ENCODE data around the gene SLC4A1.

SLC4A1 gene

DNA sequence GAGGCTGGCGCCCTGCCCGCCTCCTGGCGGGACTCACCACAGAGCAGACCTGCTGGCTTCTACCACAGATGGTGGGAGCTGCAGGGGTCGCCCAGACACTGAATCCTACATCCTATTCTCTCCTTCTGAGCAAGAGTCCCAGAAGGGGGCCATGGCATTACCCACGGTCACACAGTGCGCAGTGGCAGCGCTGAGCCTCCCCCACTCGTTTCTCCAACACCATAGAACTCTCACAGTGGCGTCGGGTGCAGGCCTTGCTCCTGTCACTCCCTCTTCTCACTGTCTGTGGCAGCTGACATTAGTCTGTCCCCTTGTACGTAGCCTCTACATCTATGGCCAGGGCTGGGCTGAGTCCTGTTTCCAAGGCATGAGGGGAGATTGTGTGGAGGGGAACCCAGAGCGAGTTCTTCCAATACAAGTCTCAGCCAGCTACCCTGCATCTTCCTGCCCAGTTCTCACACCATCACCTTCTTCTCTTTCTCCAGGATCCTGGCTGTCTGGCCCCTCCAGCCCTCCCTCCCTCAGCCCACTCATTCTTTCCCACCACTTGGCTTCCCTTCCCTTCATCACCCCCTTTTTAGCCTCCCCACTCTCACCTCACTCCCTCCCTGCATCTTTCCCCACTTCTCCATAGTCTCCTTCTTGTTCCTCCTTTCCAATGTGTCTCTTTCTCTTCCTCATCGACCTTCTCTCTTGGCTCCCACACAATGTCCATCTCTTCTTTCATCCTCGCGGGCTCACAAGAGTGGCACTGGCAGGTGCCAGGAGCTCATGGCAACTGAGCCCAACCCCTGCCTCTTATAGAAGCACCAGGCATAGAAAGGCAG lies 54.3 kb downstream of the SLC4A1 start:
- DNase-seq (ENCODE audit: low spot score) = no peak
- TF ChIP-seq, protein P1, sequence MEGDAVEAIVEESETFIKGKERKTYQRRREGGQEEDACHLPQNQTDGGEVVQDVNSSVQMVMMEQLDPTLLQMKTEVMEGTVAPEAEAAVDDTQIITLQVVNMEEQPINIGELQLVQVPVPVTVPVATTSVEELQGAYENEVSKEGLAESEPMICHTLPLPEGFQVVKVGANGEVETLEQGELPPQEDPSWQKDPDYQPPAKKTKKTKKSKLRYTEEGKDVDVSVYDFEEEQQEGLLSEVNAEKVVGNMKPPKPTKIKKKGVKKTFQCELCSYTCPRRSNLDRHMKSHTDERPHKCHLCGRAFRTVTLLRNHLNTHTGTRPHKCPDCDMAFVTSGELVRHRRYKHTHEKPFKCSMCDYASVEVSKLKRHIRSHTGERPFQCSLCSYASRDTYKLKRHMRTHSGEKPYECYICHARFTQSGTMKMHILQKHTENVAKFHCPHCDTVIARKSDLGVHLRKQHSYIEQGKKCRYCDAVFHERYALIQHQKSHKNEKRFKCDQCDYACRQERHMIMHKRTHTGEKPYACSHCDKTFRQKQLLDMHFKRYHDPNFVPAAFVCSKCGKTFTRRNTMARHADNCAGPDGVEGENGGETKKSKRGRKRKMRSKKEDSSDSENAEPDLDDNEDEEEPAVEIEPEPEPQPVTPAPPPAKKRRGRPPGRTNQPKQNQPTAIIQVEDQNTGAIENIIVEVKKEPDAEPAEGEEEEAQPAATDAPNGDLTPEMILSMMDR (IDR thresholded peaks at IDR 0.05; ENCODE audit: extremely low read depth, missing control alignments) = no peak

DNA sequence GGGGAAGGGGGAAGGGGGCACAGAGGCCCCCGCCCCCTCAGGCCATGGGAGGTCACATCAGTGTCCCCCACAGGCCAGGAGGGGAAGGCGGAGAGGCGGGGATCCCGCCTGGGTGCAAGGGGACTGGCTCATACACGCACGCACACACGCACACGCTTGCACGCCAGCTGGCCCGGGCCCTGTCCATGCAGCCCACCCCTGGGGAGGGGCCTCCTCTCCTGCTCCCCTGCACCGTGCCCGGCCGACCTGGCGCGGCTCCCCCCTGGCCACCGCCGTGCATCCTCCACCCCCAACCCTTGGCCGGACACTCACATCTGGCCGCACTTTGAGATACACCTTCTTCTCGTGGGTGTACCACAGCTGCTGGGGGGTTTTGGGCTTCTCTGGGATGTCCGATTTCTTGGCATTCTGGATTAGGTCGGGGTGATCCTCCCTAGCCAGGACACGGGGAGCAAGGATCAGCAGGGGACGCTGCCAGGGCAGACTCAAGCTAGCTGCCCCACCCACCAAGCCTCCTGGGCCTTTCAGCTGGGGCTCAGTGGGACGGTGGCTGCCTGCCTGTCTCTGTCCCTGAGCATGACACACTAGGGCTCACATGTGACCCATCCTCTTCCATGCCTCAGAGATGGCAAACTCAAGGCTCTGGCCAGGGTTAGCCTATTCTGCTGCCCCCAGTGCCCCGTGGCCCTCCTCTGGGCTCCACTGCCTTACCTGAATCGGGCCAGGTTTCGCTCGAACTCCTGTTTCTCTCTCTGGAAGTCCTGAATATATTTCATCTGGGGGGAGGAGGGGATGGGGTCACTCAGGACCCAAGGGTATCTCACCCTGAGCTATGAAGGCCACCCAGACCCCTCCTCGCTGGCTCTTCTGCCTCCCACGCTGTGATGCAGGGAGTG lies 55.2 kb downstream of the SLC4A1 start:
- TF ChIP-seq, protein P1 (IDR thresholded peaks at IDR 0.05; ENCODE audit: extremely low read depth, missing control alignments) = no peak
- DNase-seq (ENCODE audit: low spot score) = no peak

DNA sequence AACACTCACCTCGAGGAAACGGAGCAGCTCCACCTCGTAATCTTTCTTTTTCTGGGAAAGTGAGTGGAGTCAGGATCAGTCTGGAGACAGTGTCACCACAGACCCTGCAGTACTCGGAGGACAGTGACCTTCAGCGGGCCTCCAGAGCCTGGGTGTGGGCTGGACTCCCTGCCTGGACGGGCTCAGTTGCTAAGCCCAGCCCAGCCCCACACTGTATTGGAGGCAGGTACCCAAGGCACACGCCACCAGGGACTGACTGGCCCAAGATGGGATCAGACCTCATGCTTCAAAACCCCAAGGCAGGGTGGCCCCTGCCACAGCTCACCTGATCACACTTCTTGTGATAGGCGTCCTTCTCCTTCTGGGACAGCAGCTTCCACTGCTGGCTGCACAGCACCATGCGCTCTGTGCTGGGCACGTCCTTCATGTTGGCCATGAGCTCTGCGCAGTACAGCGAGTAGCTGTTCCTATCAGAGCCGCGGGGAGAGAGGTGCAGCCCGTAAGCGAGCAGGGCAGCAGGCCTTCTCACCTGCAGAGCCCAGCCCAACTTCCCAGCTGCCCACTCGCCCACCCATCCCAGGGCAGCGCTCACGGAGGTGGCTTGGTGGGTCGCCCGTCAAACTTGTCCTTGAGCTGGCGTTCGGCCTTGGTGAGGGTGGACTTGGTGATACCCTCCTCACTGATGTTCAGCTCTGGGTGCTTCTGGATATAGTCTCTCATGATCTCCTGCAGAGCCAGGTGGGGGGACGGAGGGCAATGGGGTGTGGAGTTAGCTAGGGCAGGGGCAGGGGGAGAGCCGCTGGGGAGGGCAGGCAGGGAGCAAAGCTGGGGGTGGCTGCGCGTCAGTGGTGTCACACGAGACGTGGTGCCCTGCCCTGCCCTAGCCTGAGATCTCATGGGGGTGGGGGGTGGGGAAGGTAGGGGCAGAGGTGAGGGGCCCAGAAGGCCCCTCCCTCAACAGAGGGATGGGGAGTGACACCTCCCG lies 56.4 kb downstream of the SLC4A1 start:
- no peak for DNase-seq (ENCODE audit: low spot score)
- TF ChIP-seq, protein P1 (IDR thresholded peaks at IDR 0.05; ENCODE audit: extremely low read depth, missing control alignments) = no peak

DNA sequence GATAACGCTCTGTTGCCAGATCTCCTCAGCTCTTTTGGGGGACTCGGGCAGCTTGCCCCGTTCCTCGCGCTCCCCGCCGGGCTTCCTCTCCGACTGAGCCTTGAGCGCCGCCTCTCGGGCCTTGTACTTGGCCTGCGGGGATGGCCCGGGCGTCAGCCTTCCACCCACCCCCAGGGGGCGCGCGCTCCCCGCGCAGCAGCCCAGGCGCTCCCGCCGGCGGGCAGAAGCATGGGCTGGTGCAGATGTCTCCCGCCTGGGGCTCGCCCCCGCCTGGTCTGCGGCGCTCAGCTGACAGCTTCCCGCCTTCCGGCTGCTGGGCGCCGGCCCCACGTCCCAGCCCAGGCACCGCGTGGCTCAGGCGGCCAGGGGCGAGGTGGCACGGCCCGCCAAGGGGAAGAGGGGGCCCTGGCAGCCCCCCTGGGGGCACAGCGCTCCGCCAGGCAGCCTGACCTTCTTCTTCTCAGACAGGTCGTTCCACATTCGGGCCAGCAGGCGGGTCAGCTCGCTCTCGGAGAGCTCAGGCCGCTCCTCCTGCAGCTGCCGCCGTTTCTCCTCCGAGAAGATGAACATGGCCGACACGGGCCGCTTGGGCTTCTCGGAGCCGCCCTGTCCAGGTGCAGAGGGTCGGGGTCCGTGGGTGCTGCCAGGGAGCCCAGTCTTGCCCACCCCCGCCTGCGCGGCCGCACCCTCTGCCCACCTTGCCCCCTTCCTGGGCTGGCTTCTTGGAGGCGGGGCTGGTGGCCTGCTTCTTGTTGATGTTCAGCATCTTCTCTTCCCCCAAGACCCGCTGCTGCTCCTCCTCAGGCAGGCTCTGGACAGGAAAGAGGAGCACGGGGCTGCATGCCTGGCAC lies 57.4 kb downstream of the SLC4A1 start:
- DNase-seq (ENCODE audit: low spot score) = peak; percentile 95

DNA sequence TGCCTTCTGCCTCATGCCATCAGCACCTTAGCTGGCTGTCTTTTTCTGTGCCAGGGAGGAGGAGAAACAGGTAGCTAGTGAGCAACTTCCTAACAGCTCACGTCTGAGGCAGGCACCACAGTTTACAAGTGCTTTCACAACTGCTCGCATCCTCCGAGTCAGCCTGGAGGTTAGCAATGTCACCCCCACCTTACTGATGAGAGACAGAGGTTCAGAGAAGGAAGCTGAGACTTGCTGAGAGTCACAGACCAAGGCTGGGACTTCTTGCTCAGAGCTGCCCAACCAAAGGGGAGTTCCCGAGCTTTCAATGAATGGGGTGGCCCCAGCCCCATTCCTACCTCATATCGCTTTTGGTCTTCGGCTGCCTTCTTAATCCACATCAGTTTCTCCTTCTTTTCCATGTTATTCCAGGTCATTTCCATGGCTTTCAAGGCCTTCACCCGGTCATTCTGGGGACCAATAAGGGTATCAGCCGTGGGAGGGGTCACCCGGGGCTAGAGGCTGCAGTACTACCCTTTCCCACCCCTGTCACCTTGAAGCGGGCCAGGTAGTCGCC lies 58.1 kb downstream of the SLC4A1 start:
- DNase-seq (ENCODE audit: low spot score) = peak; percentile 63
- TF ChIP-seq, protein P1 (IDR thresholded peaks at IDR 0.05; ENCODE audit: extremely low read depth, missing control alignments) = no peak

More for the DNA sequence above, 57.4 kb downstream of the SLC4A1 start:
- TF ChIP-seq, protein P1 (IDR thresholded peaks at IDR 0.05; ENCODE audit: extremely low read depth, missing control alignments) = peak; percentile 98

DNA sequence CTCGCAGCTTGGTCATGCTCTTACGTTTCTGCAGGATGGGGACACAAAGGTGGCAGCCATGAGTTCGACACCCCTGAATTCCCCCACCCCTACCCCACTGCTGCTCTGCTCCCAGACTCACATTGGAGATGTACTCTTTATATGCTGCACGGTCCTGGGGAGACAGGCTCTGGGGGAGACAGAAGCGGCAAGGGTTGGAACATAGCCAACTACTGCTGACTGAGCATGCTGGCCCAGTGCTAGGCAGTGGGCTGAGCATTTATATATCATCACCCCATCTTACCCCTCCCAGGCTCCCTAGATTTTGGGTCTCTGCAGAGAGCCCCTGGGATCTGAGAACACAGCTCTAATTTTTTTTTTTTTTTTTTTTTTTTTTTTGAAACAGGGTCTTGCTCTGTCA lies 60.2 kb downstream of the SLC4A1 start:
- TF ChIP-seq, protein P1 (IDR thresholded peaks at IDR 0.05; ENCODE audit: extremely low read depth, missing control alignments) = no peak
- no peak for DNase-seq (ENCODE audit: low spot score)

All from GM20000 (cell line).